Breast epithelium (tissue), 4 donors: ENCODE measurements around the gene TENT4A. TPM values are rescaled to one million over a fixed set of nuclear protein-coding genes. Genes with fewer than 3 reads are reported as not detected.
A peak's percentile ranks its signal among the peaks of the same experiment; 100 is the strongest.

Source experiments
- DNase-seq, 2 donors: peaks; one replicate each; pipeline ENCODE4 v3.0.0-alpha.2; 2019; ENCODE audit warnings: low spot score in 2 of 2
- H3K27ac ChIP-seq, 2 donors: fragments of 200-600 bp; sonication (generic) in 1 of 2; one replicate each; pipeline ENCODE4 v1.5.1; 2016 to 2019; ENCODE audit warnings: mild to moderate bottlenecking in 1 of 2
- H3K27me3 ChIP-seq, 2 donors: fragments of 200-600 bp; sonication (generic) in 1 of 2; one replicate each; pipeline versions ENCODE4 v1.5.1 to v1.6.0; 2017 to 2019; ENCODE audit warnings: control low read depth in 1 of 2, mild to moderate bottlenecking in 1 of 2
- H3K36me3 ChIP-seq: fragments of 200-600 bp; one replicate; pipeline ENCODE4 v1.5.1; 2019
- H3K4me1 ChIP-seq, 2 donors: fragments of 200-600 bp; sonication (generic); one replicate each; pipeline ENCODE4 v1.5.1; 2016 to 2019; ENCODE audit warnings: control low read depth in 1 of 2
- H3K4me3 ChIP-seq, 3 donors: fragments of 200-600 bp; sonication (generic); 1 replicate in 2 of 3; 2 replicates in 1 of 3; pipeline ENCODE4 v1.5.1; 2016 to 2019; ENCODE audit warnings: mild to moderate bottlenecking in 3 of 3, moderate library complexity in 2 of 3
- H3K9me3 ChIP-seq, 2 donors: fragments of 200-600 bp; sonication (generic) in 1 of 2; one replicate each; pipeline ENCODE4 v1.5.1; 2016 to 2019; ENCODE audit warnings: control low read depth in 1 of 2
- CTCF ChIP-seq, 3 donors: fragments of 450-650 bp; IDR thresholded peaks; one replicate each; pipeline ENCODE4 v1.5.1; 2016 to 2017; ENCODE audit warnings: antibody characterized with exemption in 3 of 3, mild to moderate bottlenecking in 3 of 3, moderate library complexity in 3 of 3
- POLR2A ChIP-seq: fragments of 450-650 bp; IDR thresholded peaks from one replicate; pipeline ENCODE4 v1.6.1; 2016; ENCODE audit warnings: antibody characterized with exemption, mild to moderate bottlenecking, moderate library complexity
- POLR2AphosphoS5 ChIP-seq, 3 donors: sonication (generic); formaldehyde crosslinking; IDR thresholded peaks; one replicate each; pipeline ENCODE4 v1.6.1; 2017; ENCODE audit warnings: antibody characterized with exemption in 3 of 3
- intact Hi-C: fragments of 100-400 bp; cut with DNase I; formaldehyde crosslinking; loops from one replicate; pipeline ENCODE4 v1.15.1; 2023; ENCODE audit warnings: low total_unique reads
- total RNA-seq, 3 donors: library from RNA; depleted of rRNA; stranded (reverse); fragments of >200 nt; gene quantifications; one replicate each; pipeline ENCODE4 v1.1.0, GENCODE V29; 2016

The TENT4A gene
- total RNA-seq, 3 donors from 2014 or later, result 24.1 to 26.2 (median 24.8) TPM

GRCh38 chr5:6711409-6712141, 1.7 kb upstream of the TENT4A start:
- peak in 1 of 2 donors; percentile 13 for DNase-seq
- intact Hi-C loops, result no loop called here
- peaks cover 0 to 8% of the 10 kb centered on the region in 2 donors for H3K27me3 ChIP-seq
- peaks cover 0 to 21% of the 10 kb centered on the region in 2 donors for H3K4me1 ChIP-seq
- H3K36me3 ChIP-seq, result no peaks in the 10 kb centered on the region
- no peak for TF ChIP-seq POLR2AphosphoS5 (IDR thresholded peaks at IDR 0.05)
- no peak for TF ChIP-seq CTCF (IDR thresholded peaks at IDR 0.05)
- H3K4me3 ChIP-seq, result peak overlapping the region; percentile 82 to 83 (median 82)
- H3K27ac ChIP-seq, result peak overlapping the region; percentile 89 to 92
- no peaks in the 10 kb centered on the region for H3K9me3 ChIP-seq

- Histone ChIP-seq H3K4me3 (peak overlapping the region; percentile 82 to 83 (median 82)), H3K36me3 (no peaks in the 10 kb centered on the region), H3K9me3 (no peaks in the 10 kb centered on the region), H3K27me3 (peaks cover 0 to 2% of the 10 kb centered on the region in 2 donors), H3K4me1 (peaks cover 0 to 26% of the 10 kb centered on the region in 2 donors), H3K27ac (peak overlapping the region; percentile 89 to 92)
- intact Hi-C loops, result no loop called here
- TF ChIP-seq POLR2A, result no peak
- TF ChIP-seq CTCF (IDR thresholded peaks at IDR 0.05), result no peak
- TF ChIP-seq POLR2AphosphoS5 (IDR thresholded peaks at IDR 0.05), result no peak
- DNase-seq, result peak in 1 of 2 donors; percentile 23
Observed at GRCh38 chr5:6712142-6712576, 1.1 kb upstream of the TENT4A start.

GRCh38 chr5:6712577-6713273, 507 bp upstream of the TENT4A start:
- H3K4me1 ChIP-seq, result peaks cover 0 to 30% of the 10 kb centered on the region in 2 donors
- intact Hi-C loops, result no loop called here

GRCh38 chr5:6714226-6715041, 1.2 kb downstream of the TENT4A start:
- peak overlapping the region; percentile 55 to 92 for H3K27ac ChIP-seq
- no peaks in the 10 kb centered on the region for H3K9me3 ChIP-seq
- intact Hi-C loops, result no loop called here
- H3K4me1 ChIP-seq, result peaks cover 0 to 30% of the 10 kb centered on the region in 2 donors
- no peaks in the 10 kb centered on the region for H3K36me3 ChIP-seq
- H3K27me3 ChIP-seq, result no peaks in the 10 kb centered on the region
- H3K4me3 ChIP-seq, result peak overlapping the region; percentile 53 to 82 (median 82)
- TF ChIP-seq POLR2AphosphoS5 (IDR thresholded peaks at IDR 0.05), result no peak
- no peak for TF ChIP-seq POLR2A
- TF ChIP-seq CTCF (IDR thresholded peaks at IDR 0.05), result no peak
- DNase-seq, result peak in 1 of 2 donors; percentile 17

More at GRCh38 chr5:6712577-6713273, 507 bp upstream of the TENT4A start:
- Histone ChIP-seq H3K4me3 (peak overlapping the region; percentile 82 to 83 (median 82)), H3K27ac (peak overlapping the region; percentile 89 to 92), H3K36me3 (no peaks in the 10 kb centered on the region), H3K9me3 (no peaks in the 10 kb centered on the region), H3K27me3 (no peaks in the 10 kb centered on the region)
- DNase-seq, result peak; percentile 95 to 96
- TF ChIP-seq POLR2AphosphoS5 (IDR thresholded peaks at IDR 0.05) (peak in 2 of 3 donors; percentile 5 to 17), POLR2A (no peak), CTCF (IDR thresholded peaks at IDR 0.05) (peak in 1 of 3 donors; percentile 12)
